Thyroid gland (tissue), 4 donors: ENCODE measurements around the gene PSMB11. TPM values are rescaled to one million over a fixed set of nuclear protein-coding genes. Genes with fewer than 3 reads are reported as not detected.

ENCODE experiments used
- DNase-seq, 2 donors: peaks; one replicate each; pipeline ENCODE4 v3.0.0-alpha.2; 2019
- H3K27ac ChIP-seq, 3 donors: fragments of 200-600 bp; sonication (generic); 1 replicate in 2 of 3; 2 replicates in 1 of 3; pipeline ENCODE4 v1.5.1; 2016 to 2019; ENCODE audit warnings: mild to moderate bottlenecking in 1 of 3, moderate library complexity in 1 of 3
- H3K27me3 ChIP-seq: fragments of 200-600 bp; sonication (generic); one replicate; pipeline ENCODE4 v1.5.1; 2019
- H3K36me3 ChIP-seq, 2 donors: fragments of 200-600 bp; sonication (generic); one replicate each; pipeline ENCODE4 v1.5.1; 2016 to 2019
- H3K4me1 ChIP-seq, 2 donors: fragments of 200-600 bp; sonication (generic); one replicate each; pipeline ENCODE4 v1.5.1; 2017 to 2019
- H3K4me3 ChIP-seq, 3 donors: fragments of 200-600 bp; sonication (generic); replicated peaks in 1 of 3; 1 replicate in 2 of 3; 2 replicates in 1 of 3; pipeline ENCODE4 v1.5.1; 2016; ENCODE audit warnings: mild to moderate bottlenecking in 1 of 3
- H3K9me3 ChIP-seq: fragments of 200-600 bp; sonication (generic); one replicate; pipeline ENCODE4 v1.5.1; 2017
- POLR2A ChIP-seq, 2 donors: fragments of 450-650 bp; IDR thresholded peaks; one replicate each; pipeline ENCODE4 v1.6.1; 2017; ENCODE audit warnings: antibody characterized with exemption in 2 of 2, mild to moderate bottlenecking in 2 of 2, moderate library complexity in 1 of 2
- WGBS, 2 donors: methylation state at CpG; one replicate each; pipeline ENCODE4 v1.1.5; 2017; 5-methylcytosine and 5-hydroxymethylcytosine counted together
- intact Hi-C: fragments of 100-400 bp; cut with DNase I; formaldehyde crosslinking; loops from one replicate; pipeline ENCODE4 v1.15.1; 2023
- total RNA-seq, 4 donors: library from RNA; depleted of rRNA; stranded (reverse); fragments of >200 nt; gene quantifications; one replicate each; pipeline ENCODE4 v1.2.3, GENCODE V29; 2016
- TF ChIP-seq, protein P1 (sequence below), 6 experiments: fragments of 200-600 bp in 3 of 6; fragments of 450-650 bp in 3 of 6; sonication (generic) in 3 of 6; IDR thresholded peaks; one replicate each; pipeline ENCODE4 v1.5.1; 2016 to 2019; ENCODE audit warnings: antibody characterized with exemption in 6 of 6, mild to moderate bottlenecking in 2 of 6, inconsistent platforms in 1 of 6, moderate library complexity in 1 of 6

The PSMB11 gene
- total RNA-seq, 4 donors from 2014 or later: not detected

DNA sequence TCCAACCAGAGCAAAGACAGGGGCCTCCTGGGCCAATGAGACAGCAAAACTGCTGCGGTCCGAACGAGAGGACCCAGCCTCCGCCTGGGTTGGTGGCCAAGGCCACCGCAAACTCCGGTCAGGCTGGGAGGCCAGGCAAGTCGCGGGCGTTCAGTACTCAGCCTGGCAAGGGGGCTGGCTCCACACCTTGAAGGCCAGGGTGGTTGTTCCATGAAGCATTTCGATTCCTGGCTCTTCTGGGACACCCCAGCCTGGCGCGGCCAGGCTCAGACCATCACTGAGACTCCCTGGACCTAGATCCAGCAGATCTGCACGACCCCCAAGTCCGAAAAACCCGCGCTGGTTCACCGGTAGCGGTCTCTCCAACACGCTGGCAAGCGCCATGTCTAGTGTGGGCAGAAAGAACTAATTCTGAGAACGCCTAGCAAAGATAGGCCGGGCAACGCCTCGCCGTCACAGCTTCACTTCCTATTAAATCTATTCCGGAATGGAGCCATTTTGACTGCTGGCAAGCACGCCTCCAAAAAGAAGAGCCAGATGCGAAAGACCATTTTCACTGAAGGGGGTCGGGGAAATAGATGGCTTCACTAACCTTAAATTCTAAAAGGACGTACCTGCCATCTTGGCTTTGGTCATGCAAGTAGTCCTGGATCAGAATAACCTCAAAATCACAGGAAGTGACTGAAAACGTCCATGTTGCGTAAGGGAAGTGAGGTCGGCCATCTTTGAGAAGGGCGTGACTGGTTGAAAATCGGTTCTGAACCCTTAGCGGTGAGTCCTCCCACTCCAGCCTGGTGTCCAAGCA, 7.3 kb upstream of the PSMB11 start, which contains the start of gene PSMB5:
TSS of gene PSMB5 (minus strand) at position 403 of the 805 bp plus-strand sequence. CDS start at position 384, 19 bp downstream.
- peak within 1 kb of the TSS; percentile 37 to 95 (median 61) for H3K4me3 ChIP-seq
- TF ChIP-seq, protein P1, sequence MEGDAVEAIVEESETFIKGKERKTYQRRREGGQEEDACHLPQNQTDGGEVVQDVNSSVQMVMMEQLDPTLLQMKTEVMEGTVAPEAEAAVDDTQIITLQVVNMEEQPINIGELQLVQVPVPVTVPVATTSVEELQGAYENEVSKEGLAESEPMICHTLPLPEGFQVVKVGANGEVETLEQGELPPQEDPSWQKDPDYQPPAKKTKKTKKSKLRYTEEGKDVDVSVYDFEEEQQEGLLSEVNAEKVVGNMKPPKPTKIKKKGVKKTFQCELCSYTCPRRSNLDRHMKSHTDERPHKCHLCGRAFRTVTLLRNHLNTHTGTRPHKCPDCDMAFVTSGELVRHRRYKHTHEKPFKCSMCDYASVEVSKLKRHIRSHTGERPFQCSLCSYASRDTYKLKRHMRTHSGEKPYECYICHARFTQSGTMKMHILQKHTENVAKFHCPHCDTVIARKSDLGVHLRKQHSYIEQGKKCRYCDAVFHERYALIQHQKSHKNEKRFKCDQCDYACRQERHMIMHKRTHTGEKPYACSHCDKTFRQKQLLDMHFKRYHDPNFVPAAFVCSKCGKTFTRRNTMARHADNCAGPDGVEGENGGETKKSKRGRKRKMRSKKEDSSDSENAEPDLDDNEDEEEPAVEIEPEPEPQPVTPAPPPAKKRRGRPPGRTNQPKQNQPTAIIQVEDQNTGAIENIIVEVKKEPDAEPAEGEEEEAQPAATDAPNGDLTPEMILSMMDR (IDR thresholded peaks at IDR 0.05): peak in 2 of 6 experiments; percentile 24 to 43
- peak in 1 of 2 donors; percentile 69 for TF ChIP-seq POLR2A (IDR thresholded peaks at IDR 0.05)
- H3K4me1 ChIP-seq: peaks cover 9 to 11% of the 10 kb centered on the region in 2 donors
- H3K36me3 ChIP-seq: peaks cover 17 to 24% of the 10 kb centered on the region in 2 donors
- H3K27ac ChIP-seq: peak within 1 kb of the TSS; percentile 93 to 98 (median 95)
- no peaks in the 10 kb centered on the region for H3K27me3 ChIP-seq
- DNase-seq: peak; percentile 93 to 94
- 0% methylated on average over 14 to 36 of the region's 36 CpGs for WGBS, 2 donors
- no peaks in the 10 kb centered on the region for H3K9me3 ChIP-seq
- intact Hi-C loops: no loop called here

DNA sequence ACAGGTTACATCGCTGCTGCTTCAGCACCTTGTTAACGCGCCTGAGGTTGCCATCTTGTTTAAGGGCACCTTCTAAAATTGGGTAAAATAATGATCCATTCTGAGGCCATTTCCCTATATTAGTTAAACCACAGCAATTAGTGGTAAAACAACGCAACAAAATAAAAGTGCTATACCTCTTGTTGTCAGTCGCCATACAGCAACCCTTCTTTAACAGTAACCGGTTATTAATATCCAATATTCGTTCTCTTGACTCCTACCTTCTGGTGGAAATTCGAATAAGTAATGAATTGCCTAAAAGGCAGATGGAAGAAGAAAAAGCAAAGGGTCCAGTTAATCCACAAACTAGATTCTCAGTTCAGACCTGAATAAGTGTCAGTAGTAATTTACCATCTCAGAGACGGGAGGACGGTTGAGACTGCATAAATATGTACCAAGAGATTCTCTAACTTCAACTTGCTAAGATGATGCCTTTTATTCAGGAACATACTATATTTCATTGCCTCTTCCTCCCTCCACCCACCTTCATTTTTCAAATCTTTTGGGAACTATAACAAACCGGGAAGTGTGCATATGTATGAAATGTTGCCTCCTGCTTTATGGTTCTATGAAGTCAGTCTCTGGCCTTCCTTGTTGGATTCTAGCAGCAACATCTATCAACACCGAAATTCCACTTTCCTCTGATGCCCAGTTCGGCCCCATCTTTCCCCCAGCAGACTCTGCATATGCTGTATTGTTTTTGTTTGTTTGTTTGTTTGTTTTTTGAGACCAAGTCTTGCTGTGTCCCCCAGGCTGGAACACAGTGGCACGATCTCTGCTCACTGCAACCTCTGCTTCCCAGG, 6.5 kb upstream of the PSMB11 start:
- peaks cover 9 to 11% of the 10 kb centered on the region in 2 donors for H3K4me1 ChIP-seq
- peaks cover 16 to 24% of the 10 kb centered on the region in 2 donors for H3K36me3 ChIP-seq
- H3K27ac ChIP-seq: peak overlapping the region; percentile 93 to 98 (median 95)
- H3K27me3 ChIP-seq: no peaks in the 10 kb centered on the region
- no peak overlapping the region for H3K4me3 ChIP-seq
- intact Hi-C loops: no loop called here
- WGBS, 2 donors: 65 to 71% methylated on average over 14 of the region's 14 CpGs
- no peaks in the 10 kb centered on the region for H3K9me3 ChIP-seq
- DNase-seq: no peak
- TF ChIP-seq POLR2A (IDR thresholded peaks at IDR 0.05): no peak
- TF ChIP-seq, protein P1 (IDR thresholded peaks at IDR 0.05): peak in 2 of 6 experiments; percentile 5 to 32

DNA sequence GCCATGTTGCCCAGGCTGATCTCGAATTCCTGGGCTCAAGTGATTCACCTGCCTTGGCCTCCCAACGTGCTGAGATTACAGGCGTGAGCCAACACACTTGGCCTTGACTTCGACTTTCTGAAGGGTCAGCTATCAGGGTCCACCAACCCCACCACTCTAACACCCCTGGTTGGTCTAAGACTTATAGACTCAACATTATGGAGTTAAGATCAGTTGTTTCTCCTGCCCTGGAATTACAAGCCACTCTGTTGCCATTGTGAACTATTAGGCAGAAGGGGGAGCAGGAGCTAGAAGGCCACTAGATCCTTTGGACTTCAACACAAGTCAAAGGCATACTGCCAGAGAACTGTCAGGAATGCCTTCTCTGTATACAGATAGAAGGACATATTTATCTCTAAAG, 1.9 kb upstream of the PSMB11 start:
- WGBS, 2 donors: 86 to 91% methylated on average over 4 of the region's 4 CpGs
- intact Hi-C loops: no loop called here
- Histone ChIP-seq H3K27ac (no peak overlapping the region), H3K36me3 (no peaks in the 10 kb centered on the region), H3K27me3 (no peaks in the 10 kb centered on the region), H3K9me3 (no peaks in the 10 kb centered on the region), H3K4me3 (no peak overlapping the region), H3K4me1 (no peaks in the 10 kb centered on the region)
- DNase-seq: no peak
- TF ChIP-seq POLR2A (IDR thresholded peaks at IDR 0.05): no peak
- TF ChIP-seq, protein P1 (IDR thresholded peaks at IDR 0.05): no peak

- no peak overlapping the region for H3K27ac ChIP-seq
- no peak overlapping the region for H3K4me3 ChIP-seq
- H3K4me1 ChIP-seq: no peaks in the 10 kb centered on the region
- intact Hi-C loops: no loop called here
- TF ChIP-seq, protein P1 (IDR thresholded peaks at IDR 0.05): no peak
- TF ChIP-seq POLR2A (IDR thresholded peaks at IDR 0.05): no peak
- H3K9me3 ChIP-seq: no peaks in the 10 kb centered on the region
- 90% methylated on average over 8 of the region's 8 CpGs for WGBS, 2 donors
- H3K27me3 ChIP-seq: no peaks in the 10 kb centered on the region
- no peaks in the 10 kb centered on the region for H3K36me3 ChIP-seq
- no peak for DNase-seq
Observed at GRCh38 chr14:23041729-23042128, 283 bp upstream of the PSMB11 start.
